Brain pericyte (primary cell): ENCODE measurements around the gene BTBD1.
"Not testable (repeated sequence)": the region's sequence is repeated elsewhere in the genome, so short reads cannot be mapped to it uniquely, and the experiment has no call there.

Experiments
- DNase-seq: peaks from one replicate; pipeline ENCODE4 v3.0.0-alpha.2; 2012; ENCODE audit warnings: low read depth, low spot score

The BTBD1 gene

DNA sequence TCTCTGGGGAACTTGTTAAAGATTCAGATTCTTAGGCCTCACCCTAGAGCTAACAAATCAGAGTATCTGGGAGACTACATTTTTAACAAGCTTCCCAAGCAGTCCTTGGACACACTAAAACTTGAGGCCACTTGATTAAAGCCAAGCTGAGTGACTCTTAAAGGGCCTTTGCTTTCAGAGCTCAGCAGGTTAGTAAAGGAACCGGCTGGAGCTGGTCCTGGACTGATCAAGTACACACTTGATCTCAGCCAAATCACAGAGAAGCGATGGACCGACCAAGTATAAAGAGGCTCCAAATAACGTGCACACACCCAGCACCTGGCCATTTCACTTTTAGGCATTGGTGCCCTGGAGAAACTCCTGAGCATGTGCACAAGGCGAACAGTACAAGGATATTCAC is 27.5 kb upstream of the BTBD1 start:
- DNase-seq: no peak

DNA sequence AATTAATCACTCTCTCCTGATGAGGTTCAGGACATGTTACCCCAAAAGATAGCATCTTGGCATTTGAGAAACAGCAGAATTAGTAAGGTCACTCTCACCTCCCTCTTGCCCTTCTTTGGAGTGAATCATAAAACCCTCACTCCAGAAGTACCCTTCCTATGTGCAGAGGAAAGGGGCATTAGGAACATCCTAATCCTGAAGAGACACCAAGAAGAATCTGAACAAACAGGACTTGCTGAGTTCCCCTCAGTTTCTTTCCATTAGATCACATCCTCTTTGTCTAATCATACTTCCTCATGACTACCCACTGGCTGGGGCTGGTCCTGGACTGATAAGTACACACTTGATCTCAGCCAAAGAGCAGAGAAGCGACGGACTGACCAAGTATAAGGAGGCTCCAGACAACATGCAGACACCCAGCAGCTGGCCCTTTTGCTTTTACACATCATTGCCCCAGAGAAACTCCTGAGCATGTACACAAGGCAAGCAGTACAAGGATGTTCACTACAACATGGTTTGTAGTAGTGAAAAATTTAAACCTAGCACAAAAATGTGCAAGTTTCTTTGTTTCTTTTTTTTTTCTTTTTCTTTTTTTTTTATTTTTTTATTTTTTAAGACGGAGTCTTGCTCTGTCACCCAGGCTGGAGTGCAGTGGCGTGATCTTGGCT is 25.4 kb upstream of the BTBD1 start:
- no peak for DNase-seq

DNA sequence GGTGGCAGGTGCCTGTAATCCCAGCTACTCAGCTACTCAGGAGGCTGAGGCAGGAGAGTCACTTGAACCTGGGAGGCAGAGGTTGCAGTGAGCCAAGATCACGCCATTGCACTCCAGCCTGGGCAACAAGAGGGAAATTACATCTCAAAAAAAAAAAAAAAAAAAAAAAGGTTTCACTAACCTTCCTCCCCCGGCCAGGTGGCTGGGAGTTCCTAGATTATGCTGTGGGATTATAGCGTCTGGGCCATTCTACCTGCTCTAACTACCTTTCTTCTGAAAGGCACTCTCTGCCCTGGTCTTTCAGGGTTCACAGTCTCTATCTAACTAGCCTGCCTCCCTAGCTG is 24.9 kb upstream of the BTBD1 start:
- DNase-seq: not testable (repeated sequence)

DNA sequence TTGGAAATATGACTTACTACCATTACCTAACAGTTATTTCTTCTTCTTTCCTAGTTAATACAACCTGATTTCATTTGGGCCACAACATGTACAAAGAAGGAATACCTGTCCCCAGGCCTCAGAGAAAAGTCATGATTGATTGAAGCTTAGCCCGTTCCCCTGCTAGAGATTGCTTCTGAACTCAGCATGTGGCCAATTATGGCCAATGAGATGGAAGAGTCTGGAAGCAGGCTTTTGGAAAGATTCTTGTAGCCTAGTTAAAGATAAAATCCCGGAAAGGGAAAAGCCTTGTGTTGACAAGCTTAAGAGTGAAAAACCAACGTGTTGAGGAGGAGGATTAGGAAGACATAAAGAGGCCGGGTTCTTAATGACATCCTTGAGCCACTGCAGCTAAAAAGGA is 23.4 kb upstream of the BTBD1 start:
- no peak for DNase-seq

DNA sequence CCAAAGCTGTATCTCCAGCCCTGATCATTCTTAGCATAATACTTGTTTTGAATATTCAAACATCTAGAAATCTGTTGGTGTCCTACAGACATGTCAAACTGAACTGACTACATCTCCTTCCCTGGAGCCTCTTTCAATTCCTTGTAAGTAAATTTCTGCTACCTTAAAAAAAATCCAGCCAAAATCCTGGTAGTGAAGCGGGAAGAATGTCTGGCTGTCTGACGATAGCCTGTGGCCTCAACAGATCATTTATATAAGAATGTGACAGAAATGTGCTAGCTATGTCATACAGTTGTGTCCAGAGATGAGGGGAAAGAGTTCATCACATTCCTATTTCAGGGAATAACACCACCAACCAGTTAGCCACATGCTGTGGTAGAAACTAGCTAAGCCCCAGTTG is 21.8 kb upstream of the BTBD1 start:
- no peak for DNase-seq

DNA sequence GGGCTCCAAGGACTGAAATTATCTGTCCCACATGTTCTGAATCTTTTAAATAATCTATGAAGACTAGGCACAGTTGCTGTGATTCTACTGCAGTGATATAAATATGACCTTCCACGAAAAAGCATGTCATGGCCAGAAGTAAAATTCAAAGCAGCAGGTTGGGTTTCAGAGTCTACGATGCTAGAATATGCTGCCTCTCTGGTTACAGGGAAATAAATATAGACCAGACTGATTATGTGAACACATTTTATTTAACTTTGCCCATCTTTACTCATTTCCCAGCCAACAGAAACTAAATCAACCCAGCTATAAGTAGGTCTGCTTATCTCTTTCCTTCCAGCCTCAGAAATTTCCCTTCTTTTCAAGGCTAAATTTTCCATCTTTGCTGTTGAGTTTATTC is 20.5 kb upstream of the BTBD1 start:
- DNase-seq: no peak

DNA sequence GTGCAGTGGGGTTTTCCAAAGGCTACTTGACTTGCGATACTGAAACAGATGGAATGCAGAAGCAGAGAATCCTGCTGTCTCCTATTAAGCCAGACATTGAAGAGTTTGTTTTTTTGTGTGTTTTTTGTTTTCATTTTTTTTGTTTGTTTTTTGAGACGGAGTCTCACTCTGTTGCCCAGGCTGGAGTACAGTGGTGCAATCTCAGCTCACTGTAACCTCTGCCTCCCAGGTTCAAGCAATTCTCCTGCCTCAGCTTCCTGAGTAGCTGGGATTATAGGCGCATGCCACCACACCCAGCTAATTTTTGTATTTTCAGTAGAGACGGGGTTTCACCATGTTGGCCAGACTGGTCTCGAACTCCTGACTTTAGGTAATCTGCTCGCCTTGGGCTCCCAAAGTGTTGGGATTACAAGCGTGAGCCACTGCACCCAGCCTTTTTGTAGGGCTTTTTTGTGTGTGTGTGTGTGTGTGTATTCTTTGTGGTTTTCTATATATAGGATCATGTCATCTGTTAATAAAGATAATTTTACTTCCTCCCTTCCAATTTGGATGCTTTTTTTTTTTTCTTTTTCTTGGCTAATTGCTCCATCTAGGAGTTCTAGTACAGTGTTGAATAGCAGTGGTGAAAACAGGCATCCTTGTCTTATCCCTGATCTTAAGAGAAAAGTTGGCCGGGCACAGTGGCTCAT is 19.0 kb upstream of the BTBD1 start:
- not testable (repeated sequence) for DNase-seq

DNA sequence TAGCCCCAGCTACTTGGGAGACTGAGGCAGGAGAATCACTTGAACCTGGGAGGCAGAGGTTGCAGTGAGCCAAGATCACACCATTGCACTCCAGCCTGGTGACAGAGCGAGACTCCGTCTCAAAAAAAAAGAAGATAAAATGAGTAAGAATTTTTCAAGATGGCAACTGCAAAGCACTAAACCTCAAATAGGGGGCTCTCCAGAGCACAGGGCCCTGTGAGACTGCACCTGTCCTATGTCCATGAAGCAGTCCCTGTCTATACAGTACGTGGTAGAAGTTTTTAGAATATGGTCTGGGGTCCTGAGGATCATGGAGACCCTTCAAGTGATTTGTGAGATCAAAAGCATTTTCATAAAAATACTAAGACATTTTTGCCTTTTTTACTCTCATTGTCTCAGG is 18.4 kb upstream of the BTBD1 start:
- not testable (repeated sequence) for DNase-seq

DNA sequence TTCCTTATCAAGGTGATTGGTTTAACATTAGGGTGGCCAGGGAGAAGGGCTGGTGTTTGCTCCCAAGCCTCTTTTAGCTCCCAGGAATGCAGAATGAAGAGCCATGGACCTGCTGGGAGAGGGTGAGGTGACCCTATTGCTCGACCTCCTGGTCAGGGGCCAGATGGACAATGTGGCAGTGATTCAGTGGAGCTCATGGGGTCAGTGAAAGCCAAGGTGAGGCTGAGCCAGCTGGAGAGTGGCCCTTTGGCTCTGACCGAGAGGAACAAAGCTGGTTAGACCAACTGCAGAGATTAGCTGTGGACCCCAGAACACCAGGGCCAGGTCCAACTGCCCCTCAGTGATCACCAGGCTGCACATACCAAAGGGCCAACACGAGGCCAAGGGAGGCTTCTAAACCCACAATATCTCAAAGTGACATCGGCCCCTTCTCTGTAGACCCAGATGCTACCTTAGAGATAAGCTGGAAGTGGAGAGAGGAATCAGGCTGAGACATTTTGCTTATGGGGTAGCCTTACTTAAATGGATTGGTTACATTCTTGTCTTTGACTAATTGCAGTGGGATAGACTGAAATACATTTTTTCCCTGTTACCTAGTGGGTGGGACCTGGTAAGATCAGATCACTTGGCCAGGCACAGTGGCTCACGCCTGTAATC is 15.8 kb upstream of the BTBD1 start:
- no peak for DNase-seq

DNA sequence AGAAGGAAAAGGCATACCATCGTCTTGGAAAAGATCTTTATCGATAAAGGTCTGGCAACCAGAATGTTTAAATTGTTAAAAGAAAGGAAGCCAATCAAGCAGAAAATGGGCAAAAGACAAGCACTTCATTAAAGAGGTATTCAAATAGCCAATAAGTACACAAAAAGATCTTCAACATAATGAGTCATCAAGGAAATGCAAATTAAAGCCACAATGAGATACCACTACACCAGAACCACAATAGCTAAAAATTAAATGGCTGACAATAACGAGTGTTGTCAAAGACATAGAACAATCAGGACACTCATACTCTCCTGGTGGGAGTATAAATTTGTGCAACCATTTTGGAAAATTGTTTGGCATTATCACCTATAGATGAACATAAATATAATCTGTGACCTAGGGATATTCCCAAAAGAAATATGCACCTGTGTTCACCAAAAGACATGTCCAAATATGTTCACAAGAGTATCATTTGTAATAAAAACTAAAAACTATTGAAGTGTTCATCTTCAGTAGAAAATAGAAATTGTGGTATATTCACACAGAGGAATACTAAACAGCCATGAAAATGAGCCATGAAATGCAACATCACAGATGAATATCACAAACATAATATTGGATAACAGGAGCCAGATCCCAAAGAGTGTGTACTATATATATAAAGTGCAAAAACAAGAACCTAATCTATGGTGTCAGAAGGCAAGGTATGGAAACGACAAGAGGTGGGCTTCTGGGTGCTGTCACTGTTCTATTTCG is 14.4 kb upstream of the BTBD1 start:
- no peak for DNase-seq

DNA sequence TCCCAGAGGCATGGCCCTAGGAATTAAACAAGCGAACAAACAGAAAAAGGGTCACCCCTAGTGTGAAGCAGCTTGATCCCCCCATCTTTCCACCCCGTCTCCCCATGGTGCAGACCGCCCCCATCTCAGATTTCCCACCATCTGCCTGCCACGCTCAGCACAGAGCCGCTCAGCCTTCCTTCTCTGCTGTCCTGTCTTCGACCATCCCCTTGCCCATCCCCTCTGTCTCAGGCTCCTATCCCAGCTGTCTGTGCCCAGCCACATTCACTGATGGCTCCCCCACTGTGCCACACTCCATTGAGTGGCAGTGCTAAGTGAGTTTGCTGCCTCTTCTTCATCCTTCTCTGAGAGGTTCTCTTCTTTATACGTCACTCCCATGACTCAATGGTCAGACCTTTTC is 11.7 kb upstream of the BTBD1 start:
- DNase-seq: no peak

DNA sequence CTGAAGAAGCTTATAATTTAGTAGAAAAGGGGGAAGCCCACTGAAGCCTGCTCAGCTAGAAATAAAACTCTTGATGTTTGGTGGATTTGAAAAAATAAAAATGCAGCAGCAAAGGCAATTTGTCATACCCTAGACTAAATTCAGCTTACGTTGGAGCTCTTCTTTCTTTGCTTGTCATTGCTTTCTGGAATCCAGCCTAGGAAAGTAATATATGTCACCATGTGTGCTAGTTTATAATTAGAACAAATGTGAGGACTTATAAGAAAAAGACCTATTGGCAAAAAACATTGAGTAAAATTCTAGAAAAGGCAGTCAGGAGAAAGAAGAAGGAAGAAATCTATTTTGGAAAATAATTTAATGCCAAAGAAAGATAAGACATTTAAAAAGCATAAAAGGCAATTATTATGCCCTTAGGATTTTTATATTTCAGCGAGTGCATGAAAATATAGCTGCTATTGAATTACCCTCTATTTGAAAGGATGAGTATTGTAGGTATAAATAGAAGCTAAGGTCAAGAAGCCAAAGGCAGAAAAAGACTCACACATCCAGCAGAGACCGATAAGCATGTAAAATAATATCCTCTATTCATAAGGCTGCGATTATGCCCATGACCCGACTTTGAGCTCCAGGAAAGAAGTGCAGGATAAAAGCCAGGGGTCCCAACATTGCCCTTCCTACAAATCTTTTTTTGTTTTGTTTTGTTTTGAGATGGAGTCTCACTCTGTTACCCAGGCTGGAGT is 10.6 kb upstream of the BTBD1 start:
- DNase-seq: no peak

DNA sequence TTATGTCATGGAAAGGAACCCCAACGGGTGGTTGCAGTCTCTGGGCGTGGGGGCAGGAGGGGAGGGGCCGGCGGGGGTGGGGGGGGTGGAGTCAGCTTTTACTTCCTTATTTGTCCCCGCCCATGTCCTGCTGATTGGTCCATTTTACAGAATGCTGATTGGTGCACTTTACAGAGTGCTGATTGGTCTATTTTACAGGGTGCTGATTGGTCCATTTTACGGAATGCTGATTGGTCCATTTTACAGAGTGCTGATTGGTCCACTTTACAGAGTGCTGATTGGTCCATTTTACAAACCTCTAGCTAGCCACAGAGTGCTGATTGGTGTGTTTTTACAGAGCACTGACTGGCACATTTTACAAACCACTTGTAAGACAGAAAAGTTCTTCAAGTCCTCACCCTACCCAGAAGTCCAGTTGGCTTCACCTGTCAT is 2.2 kb upstream of the BTBD1 start:
- DNase-seq: not testable (repeated sequence)

DNA sequence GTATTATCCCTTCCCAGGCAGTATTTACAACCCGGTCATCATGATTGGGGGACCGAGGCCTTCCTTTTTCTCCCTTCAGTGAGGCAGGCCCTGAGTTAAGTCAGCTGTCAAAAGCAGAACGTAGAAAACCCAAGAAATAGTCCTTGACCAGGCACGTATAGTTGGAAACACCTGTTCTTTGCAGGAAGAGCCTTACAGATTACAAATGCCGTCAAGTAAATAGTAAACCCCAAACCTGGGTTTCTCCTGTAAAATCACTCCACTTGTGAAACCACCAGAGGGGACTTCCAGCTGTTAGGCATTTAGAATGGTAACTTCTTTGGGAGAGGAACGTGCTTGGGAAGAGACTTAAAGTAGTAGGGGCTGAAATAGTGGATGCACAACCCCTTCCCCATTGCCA is 1.0 kb upstream of the BTBD1 start:
- DNase-seq: no peak

DNA sequence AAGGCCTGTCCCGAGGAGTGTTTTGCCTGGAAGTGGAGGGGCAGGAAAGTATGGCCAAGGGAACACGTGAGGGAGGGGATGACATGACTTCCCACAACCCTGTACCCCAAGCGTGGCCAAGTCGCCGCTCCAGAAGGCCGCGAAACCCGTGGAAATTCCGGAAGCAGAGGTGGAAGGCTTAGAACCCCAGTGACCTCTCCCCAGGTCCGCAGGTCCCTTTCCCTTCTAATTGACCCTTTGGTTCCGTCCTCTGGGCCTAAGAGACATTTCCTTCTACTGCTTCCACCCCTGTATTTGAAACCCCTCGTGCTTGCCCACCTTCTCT is 548 bp upstream of the BTBD1 start:
- DNase-seq: no peak

DNA sequence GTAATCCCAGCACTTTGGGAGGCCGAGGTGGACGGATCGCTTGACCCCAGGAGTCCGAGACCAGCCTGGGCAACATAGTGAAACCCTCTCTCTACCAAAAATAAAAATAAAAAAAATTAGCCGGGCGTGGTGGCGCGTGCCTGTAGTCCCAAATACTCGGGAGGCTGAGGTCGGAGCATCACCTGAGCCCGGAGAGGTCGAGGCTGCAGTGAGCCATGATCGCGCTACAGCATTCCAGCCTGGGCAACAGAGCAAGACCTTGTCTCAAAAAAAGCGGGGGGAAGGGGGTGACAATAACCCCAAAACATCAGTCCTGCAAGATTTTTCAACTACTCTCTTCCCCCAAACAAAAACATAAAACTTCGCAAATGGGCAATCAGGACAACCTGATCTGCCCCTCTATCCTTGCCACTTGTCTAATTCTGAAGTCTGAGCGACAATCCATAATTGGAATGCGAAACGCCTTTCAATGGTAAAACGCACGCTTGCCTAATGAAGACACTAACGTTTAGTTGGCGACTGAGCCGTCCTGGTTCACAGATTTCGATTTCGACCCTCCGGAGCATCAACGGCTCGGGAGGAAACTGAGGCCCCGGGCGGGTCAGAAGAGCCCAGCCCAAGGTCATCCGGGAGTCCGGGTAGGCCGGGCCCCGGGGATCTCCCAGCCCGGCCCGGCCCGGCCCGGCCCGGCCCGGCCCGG is 868 bp downstream of the BTBD1 start:
- DNase-seq: no peak

DNA sequence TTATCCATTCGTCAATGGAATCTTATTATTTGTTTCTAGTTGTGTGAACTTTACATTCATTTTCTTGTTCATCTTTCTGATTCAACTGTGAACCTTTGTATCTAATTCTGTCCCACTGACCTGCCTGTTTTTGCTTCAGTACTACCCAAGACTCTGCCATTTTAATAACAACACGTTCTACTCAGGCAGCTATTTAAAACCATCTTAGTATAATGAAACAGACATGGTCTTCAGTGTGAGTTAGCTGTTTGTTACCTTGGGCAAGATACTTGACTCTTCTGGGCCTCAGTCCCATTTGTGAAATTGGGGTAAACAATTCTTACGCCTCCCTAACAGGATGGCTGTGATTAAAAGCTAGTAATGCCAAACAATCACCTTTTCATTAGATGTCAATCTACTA is 1.6 kb downstream of the BTBD1 start:
- DNase-seq: no peak

DNA sequence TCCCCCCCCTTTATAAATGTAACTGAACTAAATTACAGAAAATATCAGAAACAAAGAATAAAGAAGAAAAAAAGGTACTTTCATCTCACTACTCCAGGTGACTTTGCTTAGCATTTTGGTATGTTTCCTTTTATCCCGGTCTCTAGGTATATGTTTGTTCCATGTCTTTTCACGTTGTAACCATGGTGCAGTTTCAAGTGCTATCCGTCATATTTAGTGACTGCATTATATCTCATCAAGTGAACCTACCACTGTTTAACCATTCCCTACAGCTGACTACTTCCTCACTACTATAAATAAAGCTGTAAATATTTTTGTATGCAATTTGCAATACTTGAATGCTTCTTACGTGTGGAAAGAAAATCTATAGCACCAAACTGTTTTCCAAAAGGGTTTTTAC is 2.2 kb downstream of the BTBD1 start:
- no peak for DNase-seq

DNA sequence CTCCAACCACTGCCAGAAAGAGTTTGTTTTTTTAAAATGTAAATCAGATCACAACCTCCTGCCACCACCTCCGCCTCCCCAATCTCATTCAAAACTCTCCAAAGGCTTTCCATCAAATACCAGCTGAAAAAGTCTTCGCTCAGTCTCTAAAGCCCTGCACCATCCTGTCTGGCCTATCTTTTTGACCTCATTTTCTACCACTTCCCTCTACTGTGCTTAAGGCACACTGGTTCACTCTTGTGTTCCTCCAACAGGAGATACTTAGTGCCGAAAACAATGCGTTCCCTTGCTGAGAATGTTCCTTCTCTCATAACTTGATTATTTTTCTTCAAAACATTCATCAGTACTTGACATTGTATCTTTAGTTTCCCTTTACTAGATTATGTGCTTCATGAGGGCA is 3.5 kb downstream of the BTBD1 start:
- DNase-seq: no peak

DNA sequence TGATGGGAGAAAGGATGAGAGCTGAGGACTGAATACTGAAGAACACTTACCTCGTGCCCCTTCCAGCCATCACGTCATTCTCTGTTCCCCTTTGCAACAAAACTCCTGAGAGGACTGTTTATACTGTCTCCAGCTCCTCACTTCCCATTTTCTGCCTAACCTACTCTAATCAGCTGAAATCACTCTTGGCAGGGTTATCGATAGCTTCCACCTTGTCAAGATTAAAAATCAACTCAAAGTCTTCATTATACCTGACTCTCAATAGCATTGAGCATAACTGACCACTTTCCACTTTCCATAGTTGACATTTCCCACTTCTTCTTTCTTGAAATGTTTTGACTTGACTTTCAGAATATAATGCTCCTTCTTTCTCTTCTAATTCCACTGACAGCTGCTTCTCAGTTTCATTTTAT is 4.3 kb downstream of the BTBD1 start:
- DNase-seq: no peak

DNA sequence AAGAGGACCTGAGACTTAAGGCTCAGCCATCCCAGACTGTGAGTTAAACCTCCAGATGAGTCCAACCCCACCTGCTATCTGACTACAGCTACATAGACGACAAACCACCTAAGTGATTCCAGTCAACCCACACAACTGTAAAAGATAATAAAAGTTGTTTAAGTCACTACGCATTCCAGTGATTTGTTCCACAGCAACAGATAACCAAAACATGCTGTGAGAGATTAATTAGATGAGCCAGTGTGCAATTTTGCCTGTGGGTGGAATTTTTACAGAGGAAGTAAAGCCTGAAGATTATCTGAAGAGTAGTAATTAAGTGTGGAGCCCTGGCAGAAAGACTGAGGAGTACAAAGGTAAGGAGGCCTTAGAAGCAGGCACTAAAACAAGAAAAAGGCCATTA is 5.4 kb downstream of the BTBD1 start:
- DNase-seq: no peak
